ENCODE measurements around the gene FGF3. TPM values are rescaled to one million over a fixed set of nuclear protein-coding genes. Genes with fewer than 3 reads are reported as not detected.

FGF3 gene
- polyA plus RNA-seq, 3 donors from 2014 or later: not detected

- DNase-seq: no peak
- no peaks in the 10 kb centered on the region for H3K9me3 Mint-ChIP-seq
- no peak overlapping the region for H3K4me3 Mint-ChIP-seq
- no peaks in the 10 kb centered on the region for H3K4me1 Mint-ChIP-seq
- no peak overlapping the region for H3K27ac Mint-ChIP-seq
- peaks cover 1 to 7% (median 3%) of the 10 kb centered on the region in 3 donors for H3K27me3 Mint-ChIP-seq (ENCODE audit: low read depth in 3 of 3)
- H3K36me3 Mint-ChIP-seq: no peaks in the 10 kb centered on the region
Observed at GRCh38 chr11:69799582-69799981, 19.6 kb downstream of the FGF3 start.

GRCh38 chr11:69799097-69799496, 20.1 kb downstream of the FGF3 start:
- Mint-ChIP-seq H3K4me1 (no peaks in the 10 kb centered on the region), H3K27me3 (ENCODE audit: low read depth in 3 of 3) (peaks cover 1 to 7% (median 3%) of the 10 kb centered on the region in 3 donors), H3K36me3 (no peaks in the 10 kb centered on the region), H3K27ac (no peak overlapping the region), H3K4me3 (no peak overlapping the region), H3K9me3 (no peaks in the 10 kb centered on the region)
- DNase-seq: no peak

GRCh38 chr11:69797737-69798528, 21.3 kb downstream of the FGF3 start:
- Mint-ChIP-seq H3K4me3 (no peak overlapping the region), H3K4me1 (no peaks in the 10 kb centered on the region), H3K36me3 (no peaks in the 10 kb centered on the region), H3K27me3 (ENCODE audit: low read depth in 3 of 3) (peaks cover 1 to 7% (median 4%) of the 10 kb centered on the region in 3 donors), H3K9me3 (no peaks in the 10 kb centered on the region), H3K27ac (no peak overlapping the region)
- no peak for DNase-seq

GRCh38 chr11:69797156-69797555, 22.1 kb downstream of the FGF3 start:
- no peaks in the 10 kb centered on the region for H3K36me3 Mint-ChIP-seq
- H3K27me3 Mint-ChIP-seq (ENCODE audit: low read depth in 3 of 3): peaks cover 1 to 7% (median 5%) of the 10 kb centered on the region in 3 donors
- H3K4me1 Mint-ChIP-seq: no peaks in the 10 kb centered on the region
- H3K27ac Mint-ChIP-seq: no peak overlapping the region
- H3K4me3 Mint-ChIP-seq: no peak overlapping the region
- H3K9me3 Mint-ChIP-seq: no peaks in the 10 kb centered on the region
- no peak for DNase-seq

GRCh38 chr11:69796063-69796462, 23.2 kb downstream of the FGF3 start:
- Mint-ChIP-seq H3K27me3 (ENCODE audit: low read depth in 3 of 3) (peaks cover 1 to 2% (median 2%) of the 10 kb centered on the region in 3 donors), H3K36me3 (no peaks in the 10 kb centered on the region), H3K4me3 (no peak overlapping the region), H3K4me1 (no peaks in the 10 kb centered on the region), H3K27ac (no peak overlapping the region), H3K9me3 (no peaks in the 10 kb centered on the region)
- DNase-seq: no peak

- Mint-ChIP-seq H3K36me3 (no peaks in the 10 kb centered on the region), H3K27ac (no peak overlapping the region), H3K27me3 (ENCODE audit: low read depth in 3 of 3) (peaks cover 0 to 2% (median 2%) of the 10 kb centered on the region in 3 donors), H3K4me1 (no peaks in the 10 kb centered on the region), H3K4me3 (no peak overlapping the region), H3K9me3 (no peaks in the 10 kb centered on the region)
- no peak for DNase-seq
Observed at GRCh38 chr11:69791276-69792180, 27.7 kb downstream of the FGF3 start.

GRCh38 chr11:69788956-69789355, 30.3 kb downstream of the FGF3 start:
- Mint-ChIP-seq H3K9me3 (no peaks in the 10 kb centered on the region), H3K27ac (no peak overlapping the region), H3K27me3 (ENCODE audit: low read depth in 3 of 3) (peaks cover 0 to 2% (median 0%) of the 10 kb centered on the region in 3 donors), H3K4me3 (no peak overlapping the region), H3K36me3 (no peaks in the 10 kb centered on the region), H3K4me1 (no peaks in the 10 kb centered on the region)
- no peak for DNase-seq

GRCh38 chr11:69787906-69788305, 31.3 kb downstream of the FGF3 start:
- H3K4me3 Mint-ChIP-seq: no peak overlapping the region

GRCh38 chr11:69787457-69787856, 31.8 kb downstream of the FGF3 start:
- Mint-ChIP-seq H3K27ac (no peak overlapping the region), H3K36me3 (no peaks in the 10 kb centered on the region), H3K9me3 (no peaks in the 10 kb centered on the region), H3K4me3 (no peak overlapping the region), H3K27me3 (ENCODE audit: low read depth in 3 of 3) (no peaks in the 10 kb centered on the region), H3K4me1 (no peaks in the 10 kb centered on the region)
- DNase-seq: no peak

More at GRCh38 chr11:69787906-69788305, 31.3 kb downstream of the FGF3 start:
- no peaks in the 10 kb centered on the region for H3K36me3 Mint-ChIP-seq
- no peak overlapping the region for H3K27ac Mint-ChIP-seq
- no peaks in the 10 kb centered on the region for H3K4me1 Mint-ChIP-seq
- no peak for DNase-seq
- H3K9me3 Mint-ChIP-seq: no peaks in the 10 kb centered on the region
- H3K27me3 Mint-ChIP-seq (ENCODE audit: low read depth in 3 of 3): peaks cover 0 to under 1% (median 0%) of the 10 kb centered on the region in 3 donors

GRCh38 chr11:69781241-69781640, 38.0 kb downstream of the FGF3 start:
- Mint-ChIP-seq H3K4me1 (no peaks in the 10 kb centered on the region), H3K27ac (no peak overlapping the region), H3K9me3 (no peaks in the 10 kb centered on the region), H3K36me3 (no peaks in the 10 kb centered on the region), H3K4me3 (no peak overlapping the region), H3K27me3 (ENCODE audit: low read depth in 3 of 3) (peaks cover 3 to 9% (median 5%) of the 10 kb centered on the region in 3 donors)
- DNase-seq: no peak

- H3K27me3 Mint-ChIP-seq (ENCODE audit: low read depth in 3 of 3): peaks cover 4 to 9% (median 5%) of the 10 kb centered on the region in 3 donors
- DNase-seq: no peak
- H3K9me3 Mint-ChIP-seq: no peaks in the 10 kb centered on the region
- H3K4me3 Mint-ChIP-seq: no peak overlapping the region
- H3K27ac Mint-ChIP-seq: no peak overlapping the region
- no peaks in the 10 kb centered on the region for H3K36me3 Mint-ChIP-seq
- no peaks in the 10 kb centered on the region for H3K4me1 Mint-ChIP-seq
Observed at GRCh38 chr11:69778373-69778772, 40.8 kb downstream of the FGF3 start.

GRCh38 chr11:69775163-69775755, 44.0 kb downstream of the FGF3 start, which contains the start of gene FGF4:
FGF4 (minus strand) TSS chr11:69775341; CDS start chr11:69775084, 257 bp downstream.
- Mint-ChIP-seq H3K4me1 (no peaks in the 10 kb centered on the region), H3K4me3 (no peak within 1 kb of the TSS), H3K9me3 (no peaks in the 10 kb centered on the region), H3K27ac (no peak within 1 kb of the TSS), H3K36me3 (no peaks in the 10 kb centered on the region), H3K27me3 (ENCODE audit: low read depth in 3 of 3) (peaks cover 5 to 12% (median 8%) of the 10 kb centered on the region in 3 donors)
- DNase-seq: no peak

- no peak for DNase-seq
- H3K4me1 Mint-ChIP-seq: no peaks in the 10 kb centered on the region
- no peak overlapping the region for H3K4me3 Mint-ChIP-seq
- no peaks in the 10 kb centered on the region for H3K36me3 Mint-ChIP-seq
- no peak overlapping the region for H3K27ac Mint-ChIP-seq
- H3K27me3 Mint-ChIP-seq (ENCODE audit: low read depth in 3 of 3): peaks cover 5 to 12% (median 9%) of the 10 kb centered on the region in 3 donors
- H3K9me3 Mint-ChIP-seq: no peaks in the 10 kb centered on the region
Observed at GRCh38 chr11:69774354-69775162, 44.7 kb downstream of the FGF3 start.
